ENCODE measurements around the gene EHMT2. TPM values are rescaled to one million over a fixed set of nuclear protein-coding genes. Genes with fewer than 3 reads are reported as not detected.

Gene EHMT2
- total and polyA plus RNA-seq, 2 of the 4 experiments (the other 2 are of a cell fraction): 38.0 to 51.2 TPM

GRCh38 chr6:31920811-31921210, 23.3 kb upstream of the EHMT2 start:
- Histone ChIP-seq H3K4me1 (ENCODE audit: control insufficient read depth, insufficient read depth, low read length) (peaks cover 5% of the 10 kb centered on the region; the same call in 1 of the 2 replicates), H2BK120ac (ENCODE audit: low read depth, low read length) (no peak overlapping the region), H3K4me3 (ENCODE audit: insufficient read depth, low read depth, low read length) (no peak overlapping the region), H4K20me1 (ENCODE audit: insufficient read depth, low read length) (no peaks in the 10 kb centered on the region), H3K4ac (ENCODE audit: low read depth, low read length) (no peak overlapping the region; the same call in 1 of the 2 replicates), H2BK20ac (ENCODE audit: low read depth, low read length) (no peak overlapping the region), H3K14ac (replicated peaks; ENCODE audit: low read depth, low read length) (no peak overlapping the region), H2AFZ (replicated peaks; ENCODE audit: low read length, poor library complexity) (no peak overlapping the region), H3K9me3 (ENCODE audit: control insufficient read depth, insufficient read depth, low read length) (no peaks in the 10 kb centered on the region), H3K79me1 (ENCODE audit: low read depth in 1 of 2, low read length in 2 of 2) (no peaks in the 10 kb centered on the region), H3K27ac (ENCODE audit: insufficient read depth, low read length) (no peak overlapping the region), H3K56ac (ENCODE audit: extremely low read depth, insufficient read depth, low read length) (no peak overlapping the region), H3K23ac (ENCODE audit: low read depth, low read length) (no peak overlapping the region), H3K4me2 (ENCODE audit: low read depth, low read length) (no peak overlapping the region), H3K9ac (ENCODE audit: low read depth, low read length) (no peak overlapping the region), H3K36me3 (ENCODE audit: control insufficient read depth, insufficient read depth, low read length) (no peaks in the 10 kb centered on the region), H4K8ac (ENCODE audit: low read depth in 2 of 2, low read length in 2 of 2) (no peak overlapping the region), H3K9me1 (ENCODE audit: insufficient read depth, low read length) (no peaks in the 10 kb centered on the region), H2AK5ac (ENCODE audit: low read depth, low read length) (no peak overlapping the region), H3K27me3 (ENCODE audit: control insufficient read depth, insufficient read depth, low read length) (0 out of 2 replicates have a peak, but pooled peaks cover 2% of the 10 kb centered on the region), H2BK5ac (ENCODE audit: low read depth, low read length, poor library complexity, severe bottlenecking) (no peak overlapping the region), H2BK15ac (ENCODE audit: low read depth, low read length) (no peak overlapping the region; the same call in 2 of the 3 replicates), H4K5ac (ENCODE audit: low read depth, low read length) (no peak overlapping the region; the same call in 1 of the 2 replicates), H2AK9ac (replicated peaks; ENCODE audit: low read depth, low read length, poor library complexity) (no peak overlapping the region), H4K91ac (ENCODE audit: insufficient read depth, low read depth, low read length) (no peak overlapping the region), H3K18ac (ENCODE audit: low read depth, low read length) (no peak overlapping the region; the same call in 1 of the 2 replicates)
- ChIA-PET CTCF (no interaction called here), POLR2A (ENCODE audit: unreplicated experiment) (no interaction called here)
- dilution Hi-C loops (cut with HindIII; ENCODE audit: low sequenced_read_pairs, unreplicated experiment) (no loop called here), in situ Hi-C loops (cut with MboI; ENCODE audit: low sequenced_read_pairs) (no loop called here), intact Hi-C loops (cut with micrococcal nuclease) (no loop called here)
- no TSS peak for BruUV-seq (replicated peaks)
- ATAC-seq (ENCODE audit: low read depth) (peak; percentile 60; the same call in 1 of the 2 replicates), DNase-seq (no peak)
- no peak for TF ChIP-seq NFE2L2 (IDR thresholded peaks at IDR 0.05; ENCODE audit: low read depth, low read length)
- no peak for TF ChIP-seq POLR2A (IDR thresholded peaks at IDR 0.05; ENCODE audit: low read depth, low read length)
- TF ChIP-seq MAZ (IDR thresholded peaks at IDR 0.05; ENCODE audit: borderline replicate concordance, low read depth, low read length): no peak
- no peak for TF ChIP-seq RCOR1 (IDR thresholded peaks at IDR 0.05; ENCODE audit: insufficient replicate concordance, low read length)
- no peak for TF ChIP-seq BHLHE40 (IDR thresholded peaks at IDR 0.05; ENCODE audit: low read depth, low read length)
- TF ChIP-seq RAD21 (IDR thresholded peaks at IDR 0.05; ENCODE audit: low read length): no peak
- no peak for TF ChIP-seq CEBPB (IDR thresholded peaks at IDR 0.05; ENCODE audit: low read depth, low read length)
- no peak for TF ChIP-seq MAFK (IDR thresholded peaks at IDR 0.05; ENCODE audit: low read depth, low read length)
- no peak for TF ChIP-seq CTCF (conservative IDR thresholded peaks at IDR 0.05; ENCODE audit: low read depth, low read length)
- no peak for TF ChIP-seq FOS (IDR thresholded peaks at IDR 0.05; ENCODE audit: low read depth, low read length)
- no peak for TF ChIP-seq CHD1 (IDR thresholded peaks at IDR 0.05; ENCODE audit: low read depth, low read length)
- whole genome bisulfite sequencing, 2 experiments (ENCODE audit: extremely low coverage in 2 of 2, insufficient read length in 1 of 2): 17% methylated on average over 1 of the region's 2 CpGs; no CpG with 5 or more reads in 1 of the 2 experiments
